DND-41 (cell line): ENCODE results near the gene EPB41L4A.

Experiments used
- CTCF ChIP-seq: IDR thresholded peaks from 2 replicates; pipeline ENCODE4 v1.5.1; 2012; ENCODE audit warnings: borderline replicate concordance, low read length, moderate library complexity, mild to moderate bottlenecking; ENCODE audit not compliant: poor library complexity, severe bottlenecking; ENCODE audit errors: extremely low read depth
- EZH2 ChIP-seq: IDR thresholded peaks from 3 replicates; pipeline ENCODE4 v1.6.1; 2012; ENCODE audit warnings: borderline replicate concordance, low read depth, mild to moderate bottlenecking, moderate library complexity, low read length, inconsistent platforms; ENCODE audit not compliant: severe bottlenecking

GRCh38 chr5:112116371-112116770 lies 302.7 kb downstream of the EPB41L4A start:
- TF ChIP-seq CTCF (no peak), EZH2 (no peak)
